Stromal cell of bone marrow (primary cell): ENCODE results near the gene RBPJ.
"Not testable (repeated sequence)": the region's sequence is repeated elsewhere in the genome, so short reads cannot be mapped to it uniquely, and the experiment has no call there.

ENCODE experiments used
- DNase-seq: peaks from one replicate; pipeline ENCODE4 v3.0.0-alpha.2; 2012; ENCODE audit warnings: low read depth

Gene RBPJ

GRCh38 chr4:26302031-26302899 lies 18.5 kb upstream of the RBPJ start:
- DNase-seq: no peak

DNA sequence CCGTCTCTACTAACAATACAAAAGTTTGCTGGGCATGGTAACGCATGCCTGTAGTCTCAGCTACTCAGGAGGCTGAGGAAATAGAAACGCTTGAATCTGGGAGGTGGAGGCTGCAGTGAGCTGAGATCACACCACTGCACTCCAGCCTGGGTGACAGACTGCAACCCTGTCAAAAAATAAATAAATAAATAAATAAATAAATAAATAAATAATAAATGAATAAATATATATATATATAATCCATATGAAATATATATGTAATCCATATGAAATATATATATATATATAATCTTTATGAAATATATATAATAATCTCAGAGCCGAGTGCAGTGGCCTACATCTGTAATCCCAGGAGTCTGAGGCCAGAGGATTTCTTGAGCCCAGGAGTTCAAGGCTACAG lies 17.8 kb upstream of the RBPJ start:
- no peak for DNase-seq

DNA sequence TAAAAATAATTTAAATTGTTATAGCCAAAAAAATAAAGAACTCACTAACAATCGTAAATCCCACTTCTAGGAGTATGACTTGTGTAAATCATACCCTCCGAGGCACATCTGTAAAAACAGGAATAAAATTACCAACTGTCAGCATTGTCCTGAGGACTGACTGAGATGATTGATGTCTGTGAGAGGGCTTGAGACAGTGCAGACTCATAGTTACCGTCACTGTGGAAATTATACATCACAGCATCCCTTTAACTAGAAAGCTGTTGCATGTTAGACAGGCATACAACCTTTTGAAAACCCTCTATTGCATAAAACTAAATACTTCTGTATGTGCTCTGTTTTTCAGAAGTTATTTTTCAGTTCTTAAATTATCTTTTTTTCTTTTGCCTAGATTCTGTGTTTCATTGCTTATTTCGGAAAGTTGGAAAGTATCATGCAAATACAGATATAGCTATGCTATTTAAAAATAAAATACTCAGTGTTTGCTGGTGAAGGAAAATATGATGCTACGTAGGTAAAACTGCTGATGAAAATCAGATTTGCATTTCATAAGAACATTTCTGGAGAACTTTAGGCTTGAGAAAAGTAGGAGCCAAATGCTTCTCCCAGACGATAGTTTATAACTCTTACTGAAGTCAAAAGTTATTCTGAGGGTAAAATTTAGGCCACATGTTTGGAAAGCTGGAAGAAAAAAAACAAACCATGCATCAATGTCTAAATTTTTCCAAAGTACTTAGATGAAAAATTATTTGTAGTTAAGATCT lies 13.6 kb upstream of the RBPJ start:
- no peak for DNase-seq

GRCh38 chr4:26308568-26308967 lies 12.2 kb upstream of the RBPJ start:
- no peak for DNase-seq

GRCh38 chr4:26310264-26310663 lies 10.6 kb upstream of the RBPJ start:
- DNase-seq: no peak

GRCh38 chr4:26311633-26312032 lies 9.2 kb upstream of the RBPJ start:
- DNase-seq: no peak

DNA sequence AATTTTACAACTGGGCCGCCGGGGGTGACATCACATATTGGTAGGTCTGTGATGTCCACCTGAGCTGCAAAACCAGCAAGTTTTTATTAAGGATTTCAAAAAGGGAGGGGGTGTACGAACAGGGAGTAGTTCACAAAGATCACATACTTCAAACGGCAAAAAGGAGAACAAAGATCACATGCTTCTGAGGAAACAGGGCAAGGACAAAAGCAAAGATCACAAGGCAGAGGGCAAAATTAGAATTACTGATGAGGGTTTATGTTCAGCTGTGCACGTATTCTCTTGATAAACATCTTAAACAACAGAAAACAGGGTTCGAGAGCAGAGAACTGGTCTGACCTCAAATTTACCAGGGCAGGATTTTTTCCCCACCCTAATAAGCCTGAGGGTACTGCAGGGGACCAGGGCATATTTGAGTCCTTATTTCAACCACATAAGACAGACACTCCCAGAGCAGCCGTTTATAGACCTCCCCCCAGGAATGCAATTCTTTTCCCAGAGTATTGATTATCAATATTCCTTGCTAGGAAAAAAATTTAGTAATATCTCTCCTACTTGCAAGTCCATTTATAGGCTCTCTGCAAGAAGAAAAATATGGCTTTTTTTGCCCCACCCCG lies 5.4 kb upstream of the RBPJ start:
- DNase-seq: not testable (repeated sequence)

DNA sequence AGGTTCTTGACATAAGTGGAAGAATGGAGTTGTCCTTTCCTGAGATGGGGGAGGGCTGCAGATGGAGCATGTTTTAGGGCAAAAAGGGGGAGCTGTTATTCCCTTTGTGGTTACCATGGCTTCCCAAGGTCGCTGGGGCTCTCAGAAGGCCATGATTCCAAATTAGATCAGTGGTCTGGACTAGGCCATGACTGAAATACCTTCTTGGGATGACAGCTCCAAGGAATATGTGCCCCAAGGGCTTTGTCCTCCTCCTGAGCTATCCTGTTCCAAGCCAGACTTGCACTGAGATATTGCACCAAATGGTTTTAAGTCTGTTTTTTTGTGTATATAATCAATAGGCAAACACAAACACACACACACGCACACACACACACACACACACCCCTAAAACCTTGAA lies 3.0 kb upstream of the RBPJ start:
- no peak for DNase-seq

DNA sequence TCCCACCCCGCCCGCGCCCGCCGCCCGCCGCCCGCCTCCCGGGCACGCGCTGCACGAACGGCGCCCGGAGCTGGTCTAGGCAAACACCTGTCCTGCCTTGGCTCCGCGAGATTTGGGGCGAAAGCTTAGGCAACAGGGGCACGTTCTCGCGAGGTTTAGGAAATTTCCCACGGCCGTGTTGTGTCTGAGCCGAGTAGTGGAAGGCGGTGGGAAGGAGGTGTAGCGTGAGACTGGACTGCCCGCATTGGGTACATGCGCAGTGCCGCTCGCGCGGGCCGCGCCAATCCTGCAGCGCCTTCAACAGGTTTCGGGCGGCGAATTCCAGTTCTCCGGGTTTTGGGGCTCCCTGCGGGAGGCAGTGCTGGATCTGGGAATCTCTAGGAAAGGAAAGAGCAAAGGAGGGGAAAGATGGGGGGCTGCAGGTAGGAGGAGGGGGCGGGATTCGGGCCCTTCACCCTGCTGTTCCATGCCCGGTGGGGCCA lies 1.3 kb upstream of the RBPJ start:
- DNase-seq: peak; percentile 99

- no peak for DNase-seq
Observed at GRCh38 chr4:26319949-26320537, 771 bp upstream of the RBPJ start.

DNA sequence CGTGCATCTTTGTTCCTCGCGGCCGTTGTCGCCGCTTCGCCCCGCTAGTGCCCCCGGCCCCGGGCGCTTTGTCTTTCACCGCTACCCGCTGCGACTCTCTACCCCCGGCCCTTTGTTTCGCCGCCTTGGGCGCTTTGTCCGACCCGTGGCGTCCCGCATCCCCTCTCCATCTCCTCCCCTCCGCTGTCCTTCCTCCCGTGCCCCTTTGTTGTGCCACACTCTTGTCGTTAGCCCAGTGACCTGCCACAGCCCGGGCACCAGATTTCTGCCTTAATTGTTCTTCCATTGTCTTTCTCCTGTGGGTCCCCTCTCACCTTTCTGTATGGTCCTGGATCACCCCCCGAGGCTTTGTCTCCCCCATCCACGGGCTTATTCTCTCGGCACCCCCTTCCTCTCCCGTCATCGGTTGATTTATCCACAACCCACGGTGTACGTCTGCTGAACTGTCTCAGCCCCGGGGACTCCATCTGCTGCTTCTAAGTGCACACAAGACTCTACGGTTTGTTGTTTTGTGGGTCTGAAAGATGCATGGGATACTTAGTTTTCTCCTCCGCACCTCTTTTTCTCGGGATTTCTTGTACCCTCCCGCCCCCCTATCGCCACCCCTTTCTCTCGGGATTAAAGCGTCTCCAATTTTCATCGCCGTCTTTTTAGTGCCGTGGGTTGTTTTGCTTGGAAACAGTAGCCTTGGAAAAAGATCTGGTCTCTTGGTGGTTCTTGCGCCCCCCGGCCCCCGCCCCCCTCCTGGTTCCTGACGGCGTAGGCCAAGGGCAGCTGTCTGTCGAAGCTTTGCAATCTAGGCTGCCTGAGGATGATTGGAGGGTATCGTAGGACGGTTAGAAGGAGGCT lies 783 bp downstream of the RBPJ start:
- no peak for DNase-seq

DNA sequence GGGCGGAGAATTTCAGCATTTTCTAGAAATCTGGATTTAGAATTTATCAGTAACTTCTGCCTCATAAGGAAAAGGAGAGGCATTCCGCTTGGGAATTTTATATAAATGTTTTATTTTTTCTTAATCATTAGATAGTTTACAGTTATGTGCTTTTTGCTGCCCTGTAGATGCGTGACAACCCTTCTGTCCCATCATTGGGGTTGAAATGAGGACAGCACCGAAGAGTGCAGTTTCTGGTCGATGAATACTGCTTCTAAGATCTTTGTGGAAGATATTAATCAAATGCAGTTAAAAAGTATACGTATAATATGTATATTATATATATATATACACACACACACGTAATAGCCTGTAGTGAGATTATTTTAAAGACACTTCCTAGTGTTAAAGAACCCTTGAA lies 1.5 kb downstream of the RBPJ start:
- no peak for DNase-seq

GRCh38 chr4:26323821-26324220 lies 3.0 kb downstream of the RBPJ start:
- DNase-seq: peak; percentile 72

- DNase-seq: peak; percentile 38
Observed at GRCh38 chr4:26325191-26325590, 4.4 kb downstream of the RBPJ start.

GRCh38 chr4:26326791-26327190 lies 6.0 kb downstream of the RBPJ start:
- peak; percentile 78 for DNase-seq

DNA sequence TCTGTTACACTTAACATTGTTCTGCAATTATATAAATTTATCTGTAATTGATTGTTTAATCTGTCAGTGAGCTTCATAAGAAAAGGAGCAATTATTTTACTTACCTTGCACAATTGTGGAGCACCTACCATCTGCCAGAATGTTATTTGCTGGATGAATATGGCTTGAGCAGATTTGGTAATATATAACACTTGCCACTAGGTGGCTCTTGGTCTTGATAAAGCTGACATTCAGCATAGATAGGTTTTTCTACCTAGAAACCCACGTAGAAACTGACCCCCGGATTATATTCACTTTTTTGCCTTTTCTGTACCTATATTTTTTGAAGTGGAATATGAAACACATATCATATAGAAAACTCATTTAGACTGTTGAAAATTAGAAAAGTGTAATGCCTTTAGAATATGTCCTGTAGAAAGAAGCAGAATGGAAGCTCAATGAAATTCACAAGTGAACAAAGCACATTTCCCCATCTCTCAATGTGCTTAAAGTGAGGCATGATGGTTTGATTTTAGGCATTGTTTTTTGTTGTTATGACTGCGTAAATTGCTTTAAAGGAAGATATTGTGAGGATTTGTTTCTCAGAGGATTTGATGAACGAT lies 9.5 kb downstream of the RBPJ start:
- peak; percentile 36 for DNase-seq

GRCh38 chr4:26330946-26331345 lies 10.1 kb downstream of the RBPJ start:
- DNase-seq: no peak

DNA sequence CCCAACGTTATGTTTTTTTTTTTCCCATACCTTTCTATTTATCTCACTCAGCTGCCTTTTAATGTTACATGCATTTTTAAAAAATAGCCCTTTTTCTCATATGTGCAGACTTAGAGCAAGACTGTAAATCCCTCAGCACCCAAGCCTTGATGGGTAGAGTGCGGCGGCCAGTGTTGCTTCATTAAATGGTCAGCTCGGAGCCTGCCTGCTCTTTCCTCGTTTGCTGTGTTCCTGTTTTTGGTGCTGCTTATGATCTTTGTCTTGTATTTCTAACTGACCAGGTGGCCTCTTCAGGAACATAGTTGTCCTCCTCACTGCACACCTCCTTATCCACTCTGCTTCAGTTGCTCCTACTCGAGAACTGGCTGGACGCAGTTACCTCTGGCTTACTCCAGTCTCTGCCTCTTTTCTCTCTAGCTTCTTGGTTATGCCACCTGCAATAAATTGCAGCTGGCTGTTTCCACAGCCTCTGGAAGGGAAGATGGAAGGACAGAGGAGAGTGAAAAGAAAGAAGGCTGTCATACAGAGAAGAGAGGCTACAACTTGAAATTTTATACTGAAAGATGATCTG lies 10.7 kb downstream of the RBPJ start:
- no peak for DNase-seq

DNA sequence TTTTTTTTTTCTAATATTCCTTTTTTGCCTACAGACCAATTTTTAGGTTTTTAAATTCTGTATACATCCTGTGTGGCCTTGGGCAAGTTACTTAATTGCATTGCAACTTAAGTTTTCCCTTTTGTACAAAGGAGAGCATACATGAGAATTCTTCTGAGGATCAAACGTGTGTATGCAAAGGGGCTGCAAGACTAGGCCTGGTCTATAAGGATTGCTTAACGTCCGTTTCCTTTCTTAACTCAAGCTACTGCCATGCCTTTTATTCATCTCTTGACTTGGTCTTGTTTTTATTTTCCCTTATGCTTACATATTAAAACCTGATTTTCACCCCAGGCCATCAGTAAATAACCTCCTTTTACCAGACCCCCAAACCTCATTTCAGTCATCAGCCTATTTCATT lies 13.6 kb downstream of the RBPJ start:
- DNase-seq: no peak

DNA sequence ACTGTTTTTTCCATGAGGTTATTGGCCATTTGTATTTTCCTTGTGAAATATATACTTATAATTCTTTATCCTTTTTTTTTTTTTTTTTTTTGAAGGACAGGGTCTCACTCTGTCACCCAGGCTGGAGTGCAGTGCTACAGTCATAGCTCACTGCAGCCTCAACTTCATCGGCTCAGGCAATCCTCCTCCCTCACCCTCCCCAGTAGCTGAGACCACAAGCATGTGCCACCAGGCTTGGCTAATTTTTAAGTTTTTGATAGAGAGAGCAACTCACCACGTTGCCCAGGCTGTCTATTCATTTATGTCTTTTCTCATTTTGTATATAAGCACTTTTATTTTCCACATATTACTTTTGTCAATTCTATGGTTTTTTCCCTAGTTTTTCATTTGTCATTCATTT lies 16.8 kb downstream of the RBPJ start:
- DNase-seq: no peak
